HepG2 (cell line): ENCODE results near the gene AIDA. TPM values are rescaled to one million over a fixed set of nuclear protein-coding genes. Genes with fewer than 3 reads are reported as not detected.

Experiments used
- ATAC-seq: fragments of 200-7000 bp; cut with Tn5 transposase; 3 replicates; pipeline ENCODE4 v1.9.1; 2020; ENCODE audit warnings: mild to moderate bottlenecking, moderate library complexity
- BruUV-seq: library from RNA; stranded (reverse); fragments of 400-500 nt; replicated peaks from 2 replicates; lab custom pipeline; 2021; lab: Mats Ljungman, UMichigan
- CTCF ChIA-PET: fragments of 300-600 bp; formaldehyde crosslinking; extraction: SDS; loops from one replicate; lab custom pipeline; 2021; ENCODE audit warnings: low total read pairs, inconsistent platforms, low intra/inter-chr PET ratio; lab: Yijun Ruan, JAX
- POLR2A ChIA-PET: fragments of 350-600 bp; sonication (Branson Sonifier 250); formaldehyde crosslinking; loops from one replicate; lab custom pipeline; 2020; ENCODE audit warnings: antibody characterized with exemption, inconsistent platforms; lab: Yijun Ruan, JAX
- DNase-seq: peaks from one replicate; pipeline ENCODE4 v3.0.0-alpha.2; 2015; ENCODE audit warnings: low spot score
- FAIRE-seq: peaks from 3 replicates; lab custom pipeline; 2011; peaks lifted over from hg19 to GRCh38; lab: Jason Lieb, UNC
- H2AFZ ChIP-seq: one replicate; pipeline ENCODE4 v1.6.1; 2011; ENCODE audit warnings: low read length, inconsistent platforms
- H3K27ac ChIP-seq: fragments of 300-600 bp; 3 replicates; pipeline ENCODE4 v1.8.0; 2011; ENCODE audit warnings: mixed run types, mild to moderate bottlenecking, mixed read lengths, low read length, inconsistent platforms; ENCODE audit not compliant: insufficient read depth; ENCODE audit errors: extremely low read length
- H3K27me3 ChIP-seq, 2 experiments: fragments of 200-600 bp in 1 of 2; 2 replicates in 1 of 2; 3 replicates in 1 of 2; pipeline versions ENCODE4 v1.6.0 to v1.8.0; 2011; ENCODE audit warnings: low read length in 2 of 2, mild to moderate bottlenecking in 2 of 2, moderate library complexity in 2 of 2, inconsistent platforms in 1 of 2; ENCODE audit not compliant: insufficient read depth in 2 of 2, control insufficient read depth in 1 of 2
- H3K36me3 ChIP-seq, 2 experiments: fragments of 200-600 bp in 1 of 2; replicated peaks in 1 of 2; 2 replicates in 1 of 2; 3 replicates in 1 of 2; pipeline versions ENCODE4 v1.5.1 to v1.8.0; 2011; ENCODE audit warnings: low read length in 2 of 2, inconsistent platforms in 1 of 2; ENCODE audit not compliant: insufficient read depth in 2 of 2, control insufficient read depth in 1 of 2
- H3K4me1 ChIP-seq: 2 replicates; pipeline ENCODE4 v1.5.1; 2012; ENCODE audit warnings: low read length, inconsistent platforms; ENCODE audit not compliant: insufficient read depth
- H3K4me2 ChIP-seq: 2 replicates; pipeline ENCODE4 v1.6.0; 2011; ENCODE audit warnings: low read depth, low read length, inconsistent platforms
- H3K4me3 ChIP-seq, 3 experiments: fragments of 200-600 bp in 1 of 3; sonication (generic), shearing (Covaris generic) in 1 of 3; replicated peaks in 1 of 3; 2 replicates each; pipeline ENCODE4 v1.5.1; 2011 to 2016; ENCODE audit warnings: low read length in 3 of 3, inconsistent platforms in 2 of 3, low read depth in 2 of 3, mild to moderate bottlenecking in 2 of 3, control low read depth in 1 of 3, mixed read lengths in 1 of 3; ENCODE audit not compliant: insufficient read depth in 1 of 3
- H3K79me2 ChIP-seq: one replicate; pipeline ENCODE4 v1.6.1; 2011; ENCODE audit warnings: low read length, inconsistent platforms; ENCODE audit not compliant: insufficient read depth
- H3K9ac ChIP-seq: 2 replicates; pipeline ENCODE4 v1.6.0; 2011; ENCODE audit warnings: mild to moderate bottlenecking, low read depth, low read length, inconsistent platforms; ENCODE audit not compliant: insufficient read depth
- H3K9me3 ChIP-seq: 2 replicates; pipeline ENCODE4 v1.5.1; 2012; ENCODE audit warnings: mild to moderate bottlenecking, low read length
- H4K20me1 ChIP-seq: 2 replicates; pipeline ENCODE4 v1.6.0; 2011; ENCODE audit warnings: inconsistent platforms, mild to moderate bottlenecking, low read length, moderate library complexity; ENCODE audit not compliant: insufficient read depth
- ATF3 ChIP-seq: sonication (generic); formaldehyde crosslinking; IDR thresholded peaks from 2 replicates; pipeline ENCODE4 v1.4.0; 2020; ENCODE audit warnings: missing genetic modification reagents
- DMTF1 ChIP-seq: sonication (generic); formaldehyde crosslinking; IDR thresholded peaks from 2 replicates; pipeline ENCODE4 v1.4.0; 2020; ENCODE audit warnings: mild to moderate bottlenecking, missing genetic modification reagents
- DNMT1 ChIP-seq: sonication (generic); formaldehyde crosslinking; IDR thresholded peaks from 2 replicates; pipeline ENCODE4 v1.5.1; 2020; ENCODE audit warnings: mild to moderate bottlenecking, missing genetic modification reagents
- HMG20B ChIP-seq: conservative IDR thresholded peaks from 2 replicates; pipeline ENCODE4 v1.6.1; 2016; ENCODE audit warnings: missing genetic modification reagents, missing compliant biosample characterization
- HOXA5 ChIP-seq: sonication (generic); formaldehyde crosslinking; IDR thresholded peaks from 2 replicates; pipeline ENCODE4 v1.4.0; 2020; ENCODE audit warnings: missing genetic modification reagents
- MEIS2 ChIP-seq: sonication (generic); formaldehyde crosslinking; IDR thresholded peaks from 2 replicates; pipeline ENCODE4 v1.9.0; 2021; ENCODE audit warnings: mild to moderate bottlenecking, missing genetic modification reagents
- POLR2AphosphoS5 ChIP-seq: IDR thresholded peaks from 2 replicates; pipeline ENCODE4 v1.6.1; 2012; ENCODE audit warnings: low read depth, low read length
- SAFB2 ChIP-seq: sonication (generic); formaldehyde crosslinking; IDR thresholded peaks from 2 replicates; pipeline ENCODE4 v1.5.1; 2020; ENCODE audit warnings: missing genetic modification reagents, low read depth, mild to moderate bottlenecking, borderline replicate concordance
- SNAPC5 ChIP-seq: sonication (generic); formaldehyde crosslinking; IDR thresholded peaks from 2 replicates; pipeline ENCODE4 v1.8.1; 2023; ENCODE audit warnings: mild to moderate bottlenecking, missing genetic modification reagents, borderline replicate concordance
- ZBTB8A ChIP-seq: sonication (generic); formaldehyde crosslinking; IDR thresholded peaks from 2 replicates; pipeline ENCODE4 v1.4.0; 2020; ENCODE audit warnings: mild to moderate bottlenecking, low read depth, missing genetic modification reagents, borderline replicate concordance
- ZNF280B ChIP-seq: sonication (generic); formaldehyde crosslinking; IDR thresholded peaks from 2 replicates; pipeline ENCODE4 v1.5.0; 2020; ENCODE audit warnings: missing genetic modification reagents, mild to moderate bottlenecking, borderline replicate concordance
- ZNF574 ChIP-seq: sonication (generic); formaldehyde crosslinking; IDR thresholded peaks from 2 replicates; pipeline ENCODE4 v1.4.0; 2020; ENCODE audit warnings: missing genetic modification reagents
- ZNF674 ChIP-seq: sonication (generic); formaldehyde crosslinking; IDR thresholded peaks from 2 replicates; pipeline ENCODE4 v1.5.0; 2020; ENCODE audit warnings: low read depth, mild to moderate bottlenecking, missing genetic modification reagents
- ZNF749 ChIP-seq: sonication (generic); formaldehyde crosslinking; IDR thresholded peaks from 2 replicates; pipeline ENCODE4 v1.8.0; 2022; ENCODE audit warnings: mild to moderate bottlenecking, missing genetic modification reagents, moderate library complexity, borderline replicate concordance
- ZSCAN21 ChIP-seq: sonication (generic); formaldehyde crosslinking; IDR thresholded peaks from 2 replicates; pipeline ENCODE4 v1.8.0; 2022; ENCODE audit warnings: mild to moderate bottlenecking, missing genetic modification reagents, moderate library complexity, borderline replicate concordance
- WGBS: methylation state at CpG from one replicate; pipeline ENCODE4 v1.1.6; 2017; ENCODE audit warnings: low lambda C conversion rate; 5-methylcytosine and 5-hydroxymethylcytosine counted together
- in situ Hi-C: cut with HindIII; loops from 2 replicates; pipeline ENCODE4 v1.10.0; 2017; ENCODE audit warnings: low pct_unique_long_range_greater_than_20kb; ENCODE audit not compliant: extremely low pct_ligation_motif_present
- intact Hi-C: fragments of 100-400 bp; cut with micrococcal nuclease; formaldehyde crosslinking; loops from one replicate; pipeline ENCODE4 v1.10.0; 2022; ENCODE audit not compliant: unreplicated experiment
- polyA plus RNA-seq, 8 experiments: library from polyadenylated mRNA; depleted of rRNA in 3 of 8; stranded (reverse) in 7 of 8; unstranded in 1 of 8; fragments of >200 nt; fragmentation: Illumina TruSeq in 4 of 8; extraction: Trizol in 4 of 8; gene quantifications; 2 replicates each; pipeline versions ENCODE4 v1.2.1 to v1.2.3, GENCODE V29; 2011 to 2016; ENCODE audit warnings: low read depth in 4 of 8, missing spikeins in 1 of 8, mixed read lengths in 1 of 8; ENCODE audit not compliant: insufficient read depth in 1 of 8
- total RNA-seq, 5 experiments: library from RNA; depleted of rRNA; stranded (reverse); fragments of >200 nt; fragmentation: Illumina TruSeq; extraction: Trizol; gene quantifications; 2 replicates each; pipeline ENCODE4 v1.2.3, GENCODE V29; 2016; ENCODE audit warnings: low read depth in 1 of 5

AIDA gene
- total and polyA plus RNA-seq, 2 of the 13 experiments (the other 11 are each of a cell fraction or from before 2014, with no cell fraction given), result 17.5 to 35.4 TPM

- TF ChIP-seq ZSCAN21 (no peak), ZNF574 (CRISPR knock-in tag) (no peak), MEIS2 (CRISPR knock-in tag) (no peak), HOXA5 (no peak), ZNF749 (CRISPR knock-in tag) (no peak), ATF3 (no peak), POLR2AphosphoS5 (no peak)
- TF ChIP-seq, all 625 proteins: peak for 0
Measured at GRCh38 chr1:222631611-222632208, 80.6 kb downstream of the AIDA start (continued).

GRCh38 chr1:222629921-222630535, 82.3 kb downstream of the AIDA start:
- POLR2A ChIA-PET, result no interaction called here
- peaks cover 17 to 89% of the 10 kb centered on the region in 2 experiments for H3K36me3 ChIP-seq
- FAIRE-seq, result no peak
- no peak for TF ChIP-seq MEIS2 (CRISPR knock-in tag)
- TF ChIP-seq DMTF1 (CRISPR knock-in tag), result no peak
- TF ChIP-seq ZBTB8A (CRISPR knock-in tag), result no peak
- no peak for TF ChIP-seq DNMT1 (CRISPR knock-in tag)
- TF ChIP-seq ZNF280B (CRISPR knock-in tag), result no peak
- no peak for TF ChIP-seq HMG20B (CRISPR knock-in tag)
- no peak for TF ChIP-seq SNAPC5 (CRISPR knock-in tag)
- TF ChIP-seq SAFB2 (CRISPR knock-in tag), result no peak
- no peak for TF ChIP-seq ZNF674 (CRISPR knock-in tag)

More at GRCh38 chr1:222629921-222630535, 82.3 kb downstream of the AIDA start:
- Histone ChIP-seq H3K9ac (no peak overlapping the region), H4K20me1 (no peaks in the 10 kb centered on the region), H3K4me2 (no peak overlapping the region), H3K4me1 (no peaks in the 10 kb centered on the region), H3K27ac (no peak overlapping the region), H3K79me2 (no peaks in the 10 kb centered on the region), H3K4me3 (no peak overlapping the region), H2AFZ (no peak overlapping the region), H3K27me3 (no peaks in the 10 kb centered on the region), H3K9me3 (no peaks in the 10 kb centered on the region)
- 93% methylated on average over 7 of the region's 7 CpGs for WGBS
- no peak for ATAC-seq
- CTCF ChIA-PET, result no interaction called here
- in situ Hi-C loops, result loop anchor here (5.0 kb wide), 1 partner anchor 163 kb away; no protein-coding TSS in a partner anchor
- no peak for DNase-seq
- intact Hi-C loops, result no loop called here
- no TSS peak for BruUV-seq
